ENCODE results near the gene TRMO. TPM values are rescaled to one million over a fixed set of nuclear protein-coding genes. Genes with fewer than 3 reads are reported as not detected.

Gene TRMO
- total and polyA plus RNA-seq, 2 of the 13 experiments (the other 11 are each of a cell fraction or from before 2014, with no cell fraction given) = 8.7 to 18.6 TPM

DNA sequence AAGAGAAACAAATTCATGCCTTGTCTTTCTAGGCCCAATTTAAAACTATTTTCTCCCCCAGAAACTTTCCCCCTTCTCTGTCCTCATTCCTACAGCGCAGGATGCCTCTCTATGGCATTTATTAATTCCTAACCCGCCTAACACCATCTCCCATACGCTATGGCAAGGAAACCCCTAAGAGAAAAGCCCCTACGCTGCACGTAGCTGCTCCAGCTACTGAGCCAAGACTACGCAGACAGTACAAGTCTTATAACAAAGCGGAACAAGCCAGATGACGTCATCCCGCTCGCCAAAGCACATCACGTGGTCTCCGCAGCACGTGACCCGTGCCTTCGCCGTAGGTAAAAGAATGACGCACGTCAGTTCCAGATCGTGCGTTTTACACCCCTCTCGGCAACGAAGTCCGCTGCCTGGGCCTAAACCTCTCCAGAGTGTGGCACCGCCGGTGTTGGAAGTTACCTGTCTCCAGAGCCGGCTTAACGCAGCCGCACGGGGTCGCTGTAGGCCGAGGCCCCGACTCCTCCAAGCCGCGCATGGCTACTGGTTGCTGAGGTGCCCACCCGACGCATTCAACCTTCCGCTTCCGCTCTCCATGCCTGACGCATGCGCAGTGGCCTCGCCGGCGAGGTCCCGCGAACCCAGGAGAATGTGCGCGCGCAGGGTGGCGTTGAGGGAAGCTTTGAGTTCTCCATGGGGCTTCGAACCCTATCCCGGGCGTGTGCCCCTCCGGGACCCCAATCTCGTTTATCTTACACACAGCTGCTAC lies at the start of gene TRMO (continued):
- TF ChIP-seq, protein P1, sequence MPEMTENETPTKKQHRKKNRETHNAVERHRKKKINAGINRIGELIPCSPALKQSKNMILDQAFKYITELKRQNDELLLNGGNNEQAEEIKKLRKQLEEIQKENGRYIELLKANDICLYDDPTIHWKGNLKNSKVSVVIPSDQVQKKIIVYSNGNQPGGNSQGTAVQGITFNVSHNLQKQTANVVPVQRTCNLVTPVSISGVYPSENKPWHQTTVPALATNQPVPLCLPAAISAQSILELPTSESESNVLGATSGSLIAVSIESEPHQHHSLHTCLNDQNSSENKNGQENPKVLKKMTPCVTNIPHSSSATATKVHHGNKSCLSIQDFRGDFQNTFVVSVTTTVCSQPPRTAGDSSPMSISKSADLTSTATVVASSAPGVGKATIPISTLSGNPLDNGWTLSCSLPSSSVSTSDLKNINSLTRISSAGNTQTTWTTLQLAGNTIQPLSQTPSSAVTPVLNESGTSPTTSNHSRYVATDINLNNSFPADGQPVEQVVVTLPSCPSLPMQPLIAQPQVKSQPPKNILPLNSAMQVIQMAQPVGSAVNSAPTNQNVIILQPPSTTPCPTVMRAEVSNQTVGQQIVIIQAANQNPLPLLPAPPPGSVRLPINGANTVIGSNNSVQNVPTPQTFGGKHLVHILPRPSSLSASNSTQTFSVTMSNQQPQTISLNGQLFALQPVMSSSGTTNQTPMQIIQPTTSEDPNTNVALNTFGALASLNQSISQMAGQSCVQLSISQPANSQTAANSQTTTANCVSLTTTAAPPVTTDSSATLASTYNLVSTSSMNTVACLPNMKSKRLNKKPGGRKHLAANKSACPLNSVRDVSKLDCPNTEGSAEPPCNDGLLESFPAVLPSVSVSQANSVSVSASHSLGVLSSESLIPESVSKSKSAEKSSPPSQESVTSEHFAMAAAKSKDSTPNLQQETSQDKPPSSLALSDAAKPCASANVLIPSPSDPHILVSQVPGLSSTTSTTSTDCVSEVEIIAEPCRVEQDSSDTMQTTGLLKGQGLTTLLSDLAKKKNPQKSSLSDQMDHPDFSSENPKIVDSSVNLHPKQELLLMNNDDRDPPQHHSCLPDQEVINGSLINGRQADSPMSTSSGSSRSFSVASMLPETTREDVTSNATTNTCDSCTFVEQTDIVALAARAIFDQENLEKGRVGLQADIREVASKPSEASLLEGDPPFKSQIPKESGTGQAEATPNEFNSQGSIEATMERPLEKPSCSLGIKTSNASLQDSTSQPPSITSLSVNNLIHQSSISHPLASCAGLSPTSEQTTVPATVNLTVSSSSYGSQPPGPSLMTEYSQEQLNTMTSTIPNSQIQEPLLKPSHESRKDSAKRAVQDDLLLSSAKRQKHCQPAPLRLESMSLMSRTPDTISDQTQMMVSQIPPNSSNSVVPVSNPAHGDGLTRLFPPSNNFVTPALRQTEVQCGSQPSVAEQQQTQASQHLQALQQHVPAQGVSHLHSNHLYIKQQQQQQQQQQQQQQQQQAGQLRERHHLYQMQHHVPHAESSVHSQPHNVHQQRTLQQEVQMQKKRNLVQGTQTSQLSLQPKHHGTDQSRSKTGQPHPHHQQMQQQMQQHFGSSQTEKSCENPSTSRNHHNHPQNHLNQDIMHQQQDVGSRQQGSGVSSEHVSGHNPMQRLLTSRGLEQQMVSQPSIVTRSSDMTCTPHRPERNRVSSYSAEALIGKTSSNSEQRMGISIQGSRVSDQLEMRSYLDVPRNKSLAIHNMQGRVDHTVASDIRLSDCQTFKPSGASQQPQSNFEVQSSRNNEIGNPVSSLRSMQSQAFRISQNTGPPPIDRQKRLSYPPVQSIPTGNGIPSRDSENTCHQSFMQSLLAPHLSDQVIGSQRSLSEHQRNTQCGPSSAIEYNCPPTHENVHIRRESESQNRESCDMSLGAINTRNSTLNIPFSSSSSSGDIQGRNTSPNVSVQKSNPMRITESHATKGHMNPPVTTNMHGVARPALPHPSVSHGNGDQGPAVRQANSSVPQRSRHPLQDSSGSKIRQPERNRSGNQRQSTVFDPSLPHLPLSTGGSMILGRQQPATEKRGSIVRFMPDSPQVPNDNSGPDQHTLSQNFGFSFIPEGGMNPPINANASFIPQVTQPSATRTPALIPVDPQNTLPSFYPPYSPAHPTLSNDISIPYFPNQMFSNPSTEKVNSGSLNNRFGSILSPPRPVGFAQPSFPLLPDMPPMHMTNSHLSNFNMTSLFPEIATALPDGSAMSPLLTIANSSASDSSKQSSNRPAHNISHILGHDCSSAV (CRISPR knock-in tag; IDR thresholded peaks at IDR 0.05; ENCODE audit: borderline replicate concordance) = no peak
- TF ChIP-seq ETV5 (CRISPR knock-in tag; IDR thresholded peaks at IDR 0.05; ENCODE audit: borderline replicate concordance) = no peak; the same call in none of the 2 replicates
- TF ChIP-seq ZNF333 (CRISPR knock-in tag; IDR thresholded peaks at IDR 0.05; ENCODE audit: borderline replicate concordance) = peak; percentile 81; the same call in 1 of the 2 replicates
- no peak for TF ChIP-seq NFE2 (CRISPR knock-in tag; IDR thresholded peaks at IDR 0.05)
- peak; percentile 81; the same call in 1 of the 2 replicates for TF ChIP-seq EED (CRISPR knock-in tag; IDR thresholded peaks at IDR 0.05)
- TF ChIP-seq MIXL1 (CRISPR knock-in tag; IDR thresholded peaks at IDR 0.05) = peak; percentile 82; the same call in 1 of the 2 replicates
- peak; percentile 97 for TF ChIP-seq BHLHE40 (IDR thresholded peaks at IDR 0.05; ENCODE audit: low read length)
- TF ChIP-seq, protein P2, sequence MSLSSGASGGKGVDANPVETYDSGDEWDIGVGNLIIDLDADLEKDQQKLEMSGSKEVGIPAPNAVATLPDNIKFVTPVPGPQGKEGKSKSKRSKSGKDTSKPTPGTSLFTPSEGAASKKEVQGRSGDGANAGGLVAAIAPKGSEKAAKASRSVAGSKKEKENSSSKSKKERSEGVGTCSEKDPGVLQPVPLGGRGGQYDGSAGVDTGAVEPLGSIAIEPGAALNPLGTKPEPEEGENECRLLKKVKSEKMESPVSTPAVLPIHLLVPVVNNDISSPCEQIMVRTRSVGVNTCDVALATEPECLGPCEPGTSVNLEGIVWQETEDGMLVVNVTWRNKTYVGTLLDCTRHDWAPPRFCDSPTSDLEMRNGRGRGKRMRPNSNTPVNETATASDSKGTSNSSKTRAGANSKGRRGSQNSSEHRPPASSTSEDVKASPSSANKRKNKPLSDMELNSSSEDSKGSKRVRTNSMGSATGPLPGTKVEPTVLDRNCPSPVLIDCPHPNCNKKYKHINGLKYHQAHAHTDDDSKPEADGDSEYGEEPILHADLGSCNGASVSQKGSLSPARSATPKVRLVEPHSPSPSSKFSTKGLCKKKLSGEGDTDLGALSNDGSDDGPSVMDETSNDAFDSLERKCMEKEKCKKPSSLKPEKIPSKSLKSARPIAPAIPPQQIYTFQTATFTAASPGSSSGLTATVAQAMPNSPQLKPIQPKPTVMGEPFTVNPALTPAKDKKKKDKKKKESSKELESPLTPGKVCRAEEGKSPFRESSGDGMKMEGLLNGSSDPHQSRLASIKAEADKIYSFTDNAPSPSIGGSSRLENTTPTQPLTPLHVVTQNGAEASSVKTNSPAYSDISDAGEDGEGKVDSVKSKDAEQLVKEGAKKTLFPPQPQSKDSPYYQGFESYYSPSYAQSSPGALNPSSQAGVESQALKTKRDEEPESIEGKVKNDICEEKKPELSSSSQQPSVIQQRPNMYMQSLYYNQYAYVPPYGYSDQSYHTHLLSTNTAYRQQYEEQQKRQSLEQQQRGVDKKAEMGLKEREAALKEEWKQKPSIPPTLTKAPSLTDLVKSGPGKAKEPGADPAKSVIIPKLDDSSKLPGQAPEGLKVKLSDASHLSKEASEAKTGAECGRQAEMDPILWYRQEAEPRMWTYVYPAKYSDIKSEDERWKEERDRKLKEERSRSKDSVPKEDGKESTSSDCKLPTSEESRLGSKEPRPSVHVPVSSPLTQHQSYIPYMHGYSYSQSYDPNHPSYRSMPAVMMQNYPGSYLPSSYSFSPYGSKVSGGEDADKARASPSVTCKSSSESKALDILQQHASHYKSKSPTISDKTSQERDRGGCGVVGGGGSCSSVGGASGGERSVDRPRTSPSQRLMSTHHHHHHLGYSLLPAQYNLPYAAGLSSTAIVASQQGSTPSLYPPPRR (CRISPR knock-in tag; IDR thresholded peaks at IDR 0.05; ENCODE audit: borderline replicate concordance) = no peak; the same call in 1 of the 2 replicates
- TF ChIP-seq ZNF713 (CRISPR knock-in tag; IDR thresholded peaks at IDR 0.05) = no peak
- peak; percentile 69 for TF ChIP-seq GATAD2A (CRISPR knock-in tag; IDR thresholded peaks at IDR 0.05)
- TF ChIP-seq, protein P3, sequence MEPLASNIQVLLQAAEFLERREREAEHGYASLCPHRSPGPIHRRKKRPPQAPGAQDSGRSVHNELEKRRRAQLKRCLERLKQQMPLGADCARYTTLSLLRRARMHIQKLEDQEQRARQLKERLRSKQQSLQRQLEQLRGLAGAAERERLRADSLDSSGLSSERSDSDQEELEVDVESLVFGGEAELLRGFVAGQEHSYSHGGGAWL (CRISPR knock-in tag; IDR thresholded peaks at IDR 0.05) = peak; percentile 84; the same call in 1 of the 2 replicates
- TF ChIP-seq ZNF703 (CRISPR knock-in tag; IDR thresholded peaks at IDR 0.05; ENCODE audit: borderline replicate concordance) = no peak
- peak; percentile 75; the same call in 1 of the 2 replicates for TF ChIP-seq ZNF335 (CRISPR knock-in tag; IDR thresholded peaks at IDR 0.05)
